H1 (cell line): ENCODE data around the gene GCFC2. TPM values are rescaled to one million over a fixed set of nuclear protein-coding genes. Genes with fewer than 3 reads are reported as not detected.

ENCODE experiments used
- CBX5 ChIP-seq: fragments of 300-800, 300-1000 bp; sonication (generic); IDR thresholded peaks from 2 replicates; pipeline ENCODE4 v1.7.1; 2016; ENCODE audit warnings: antibody characterized with exemption, low read length, low read depth
- CHD1 ChIP-seq: IDR thresholded peaks from 2 replicates; pipeline ENCODE4 v1.6.1; 2012; ENCODE audit warnings: low read depth, low read length, improper control_type of control experiment
- CHD7 ChIP-seq: fragments of 300-600 bp; sonication (generic); IDR thresholded peaks from 2 replicates; pipeline ENCODE4 v1.7.1; 2012; ENCODE audit warnings: low read length, moderate library complexity, mild to moderate bottlenecking, inconsistent platforms; ENCODE audit not compliant: insufficient replicate concordance
- CREB1 ChIP-seq: IDR thresholded peaks from 2 replicates; pipeline ENCODE4 v1.6.1; 2012; ENCODE audit warnings: inconsistent platforms
- EGR1 ChIP-seq: IDR thresholded peaks from 2 replicates; pipeline ENCODE4 v1.6.1; 2011; ENCODE audit warnings: low read depth, low read length, borderline replicate concordance
- JUND ChIP-seq: IDR thresholded peaks from 2 replicates; pipeline ENCODE4 v1.6.1; 2011; ENCODE audit warnings: mild to moderate bottlenecking, improper control_type of control experiment, low read length
- KDM1A ChIP-seq: fragments of 200-600, 300-600 bp; sonication (generic); IDR thresholded peaks from 2 replicates; pipeline ENCODE4 v1.7.1; 2016; ENCODE audit warnings: mild to moderate bottlenecking, low read length, borderline replicate concordance
- POLR2AphosphoS5 ChIP-seq: IDR thresholded peaks from 2 replicates; pipeline ENCODE4 v1.6.1; 2011; ENCODE audit warnings: low read depth, low read length
- RNF2 ChIP-seq: fragments of 200-900, 300-1000 bp; sonication (generic); IDR thresholded peaks from 2 replicates; pipeline ENCODE4 v1.7.1; 2016; ENCODE audit warnings: borderline replicate concordance, low read depth, mild to moderate bottlenecking, antibody characterized with exemption, low read length; ENCODE audit not compliant: poor library complexity, severe bottlenecking; ENCODE audit errors: missing control alignments
- SIRT6 ChIP-seq: IDR thresholded peaks from one replicate; pipeline ENCODE4 v1.7.1; 2012; ENCODE audit warnings: low read length, inconsistent platforms
- SUZ12 ChIP-seq: fragments of 200-600 bp; sonication (generic); IDR thresholded peaks from 2 replicates; pipeline ENCODE4 v1.6.1; 2012; ENCODE audit warnings: mild to moderate bottlenecking, inconsistent platforms, low read length, moderate library complexity, mixed read lengths
- ZNF274 ChIP-seq: IDR thresholded peaks from 2 replicates; pipeline ENCODE4 v1.7.0; 2012; ENCODE audit warnings: low read length, borderline replicate concordance; ENCODE audit errors: extremely low read depth
- polyA plus RNA-seq, 7 experiments: library from polyadenylated mRNA; depleted of rRNA in 3 of 7; stranded (reverse) in 5 of 7; unstranded in 2 of 7; fragments of >200 nt in 5 of 7; fragments of 200-250 nt in 2 of 7; gene quantifications; 1 replicate in 5 of 7; 2 replicates in 1 of 7; 4 replicates in 1 of 7; pipeline versions ENCODE4 v1.2.1 to v1.2.3, GENCODE V29; 2011 to 2013; ENCODE audit warnings: missing spikeins in 2 of 7, mixed read lengths in 2 of 7
- total RNA-seq: library from RNA; stranded (reverse); fragmentation: NEBNext Ultra II Directional; extraction: Animal tissue kit (Norgen Biotek cat#: 25700); gene quantifications from 2 replicates; pipeline ENCODE4 v1.2.1, GENCODE V29; 2021

Gene GCFC2
- total and polyA plus RNA-seq, 2 of the 8 experiments (the other 6 are each of a cell fraction or from before 2014, with no cell fraction given), result 5.6 to 19.1 TPM

- TF ChIP-seq CHD7 (no peak), POLR2AphosphoS5 (no peak), CBX5 (no peak), SIRT6 (no peak), KDM1A (no peak), CREB1 (0 out of 2 replicates have a peak, but pooled peaks have one; percentile 26), ZNF274 (no peak), RNF2 (no peak), CHD1 (no peak), EGR1 (no peak), SUZ12 (no peak), JUND (no peak)
Measured at GRCh38 chr2:75627902-75628504, 82.7 kb downstream of the GCFC2 start (continued).
